HepG2 (cell line): ENCODE measurements around the gene SYT7. TPM values are rescaled to one million over a fixed set of nuclear protein-coding genes. Genes with fewer than 3 reads are reported as not detected.

Experiments
- HNRNPUL1 ChIP-seq: fragments of 200-400 bp; formaldehyde crosslinking; IDR thresholded peaks from 2 replicates; pipeline ENCODE4 v1.6.1; 2017; ENCODE audit warnings: low read depth, mild to moderate bottlenecking, low read length, moderate library complexity
- KDM2A ChIP-seq: sonication (generic); formaldehyde crosslinking; IDR thresholded peaks from 2 replicates; pipeline ENCODE4 v1.4.0; 2020; ENCODE audit warnings: low read depth, missing genetic modification reagents, borderline replicate concordance
- MXD4 ChIP-seq: IDR thresholded peaks from 2 replicates; pipeline ENCODE4 v1.6.1; 2016; ENCODE audit warnings: mild to moderate bottlenecking, missing biosample characterization, missing genetic modification reagents
- TAF15 ChIP-seq: fragments of 200-400 bp; formaldehyde crosslinking; IDR thresholded peaks from one replicate; pipeline ENCODE4 v1.6.1; 2018; ENCODE audit warnings: mild to moderate bottlenecking, low read depth, low read length; ENCODE audit not compliant: poor library complexity, severe bottlenecking
- TEAD3 ChIP-seq: optimal IDR thresholded peaks from 2 replicates; pipeline ENCODE3; 2016; ENCODE audit warnings: borderline replicate concordance
- ZBTB21 ChIP-seq: sonication (generic); formaldehyde crosslinking; IDR thresholded peaks from 2 replicates; pipeline ENCODE4 v1.4.0; 2020; ENCODE audit warnings: missing genetic modification reagents
- ZFP36L1 ChIP-seq: sonication (generic); formaldehyde crosslinking; IDR thresholded peaks from 2 replicates; pipeline ENCODE4 v1.8.0; 2022; ENCODE audit warnings: mild to moderate bottlenecking, missing genetic modification reagents, moderate library complexity
- ZFX ChIP-seq: sonication (generic); formaldehyde crosslinking; IDR thresholded peaks from 2 replicates; pipeline ENCODE4 v1.4.0; 2020; ENCODE audit warnings: mild to moderate bottlenecking, low read depth, missing genetic modification reagents, moderate library complexity
- ZNF20 ChIP-seq: sonication (generic); formaldehyde crosslinking; IDR thresholded peaks from 2 replicates; pipeline ENCODE4 v1.4.0; 2020; ENCODE audit warnings: mild to moderate bottlenecking, moderate library complexity, missing genetic modification reagents
- ZNF230 ChIP-seq: sonication (generic); formaldehyde crosslinking; IDR thresholded peaks from 2 replicates; pipeline ENCODE4 v1.4.0; 2020; ENCODE audit warnings: mild to moderate bottlenecking, missing genetic modification reagents
- ZNF33B ChIP-seq: sonication (generic); formaldehyde crosslinking; IDR thresholded peaks from 2 replicates; pipeline ENCODE4 v1.5.1; 2020; ENCODE audit warnings: mild to moderate bottlenecking, missing genetic modification reagents
- ZNF75D ChIP-seq: sonication (generic); formaldehyde crosslinking; IDR thresholded peaks from 2 replicates; pipeline ENCODE4 v1.8.1; 2023; ENCODE audit warnings: missing genetic modification reagents, mild to moderate bottlenecking, borderline replicate concordance
- ZNF839 ChIP-seq: sonication (generic); formaldehyde crosslinking; IDR thresholded peaks from 2 replicates; pipeline ENCODE4 v1.4.0; 2020; ENCODE audit warnings: missing genetic modification reagents, mild to moderate bottlenecking, borderline replicate concordance
- polyA plus RNA-seq, 8 experiments: library from polyadenylated mRNA; depleted of rRNA in 3 of 8; stranded (reverse) in 7 of 8; unstranded in 1 of 8; fragments of >200 nt; fragmentation: Illumina TruSeq in 4 of 8; extraction: Trizol in 4 of 8; gene quantifications; 2 replicates each; pipeline versions ENCODE4 v1.2.1 to v1.2.3, GENCODE V29; 2011 to 2016; ENCODE audit warnings: low read depth in 4 of 8, missing spikeins in 1 of 8, mixed read lengths in 1 of 8; ENCODE audit not compliant: insufficient read depth in 1 of 8
- total RNA-seq, 5 experiments: library from RNA; depleted of rRNA; stranded (reverse); fragments of >200 nt; fragmentation: Illumina TruSeq; extraction: Trizol; gene quantifications; 2 replicates each; pipeline ENCODE4 v1.2.3, GENCODE V29; 2016; ENCODE audit warnings: low read depth in 1 of 5
- TF ChIP-seq, protein P1 (sequence below): sonication (generic); formaldehyde crosslinking; IDR thresholded peaks from 2 replicates; pipeline ENCODE4 v1.9.0; 2022; ENCODE audit warnings: low read depth, missing genetic modification reagents
- TF ChIP-seq, protein P2 (sequence below): sonication (generic); formaldehyde crosslinking; IDR thresholded peaks from 2 replicates; pipeline ENCODE4 v1.4.0; 2020; ENCODE audit warnings: mild to moderate bottlenecking, missing genetic modification reagents
- TF ChIP-seq, protein P3 (sequence below): sonication (generic); formaldehyde crosslinking; IDR thresholded peaks from 2 replicates; pipeline ENCODE4 v1.4.0; 2020; ENCODE audit warnings: missing genetic modification reagents
- TF ChIP-seq, protein P4 (sequence below): sonication (generic); formaldehyde crosslinking; IDR thresholded peaks from 2 replicates; pipeline ENCODE4 v1.8.1; 2023; ENCODE audit warnings: missing genetic modification reagents, mild to moderate bottlenecking, borderline replicate concordance

The SYT7 gene
- total and polyA plus RNA-seq, 2 of the 13 experiments (the other 11 are each of a cell fraction or from before 2014, with no cell fraction given), result 1.4 to 4.4 TPM

DNA sequence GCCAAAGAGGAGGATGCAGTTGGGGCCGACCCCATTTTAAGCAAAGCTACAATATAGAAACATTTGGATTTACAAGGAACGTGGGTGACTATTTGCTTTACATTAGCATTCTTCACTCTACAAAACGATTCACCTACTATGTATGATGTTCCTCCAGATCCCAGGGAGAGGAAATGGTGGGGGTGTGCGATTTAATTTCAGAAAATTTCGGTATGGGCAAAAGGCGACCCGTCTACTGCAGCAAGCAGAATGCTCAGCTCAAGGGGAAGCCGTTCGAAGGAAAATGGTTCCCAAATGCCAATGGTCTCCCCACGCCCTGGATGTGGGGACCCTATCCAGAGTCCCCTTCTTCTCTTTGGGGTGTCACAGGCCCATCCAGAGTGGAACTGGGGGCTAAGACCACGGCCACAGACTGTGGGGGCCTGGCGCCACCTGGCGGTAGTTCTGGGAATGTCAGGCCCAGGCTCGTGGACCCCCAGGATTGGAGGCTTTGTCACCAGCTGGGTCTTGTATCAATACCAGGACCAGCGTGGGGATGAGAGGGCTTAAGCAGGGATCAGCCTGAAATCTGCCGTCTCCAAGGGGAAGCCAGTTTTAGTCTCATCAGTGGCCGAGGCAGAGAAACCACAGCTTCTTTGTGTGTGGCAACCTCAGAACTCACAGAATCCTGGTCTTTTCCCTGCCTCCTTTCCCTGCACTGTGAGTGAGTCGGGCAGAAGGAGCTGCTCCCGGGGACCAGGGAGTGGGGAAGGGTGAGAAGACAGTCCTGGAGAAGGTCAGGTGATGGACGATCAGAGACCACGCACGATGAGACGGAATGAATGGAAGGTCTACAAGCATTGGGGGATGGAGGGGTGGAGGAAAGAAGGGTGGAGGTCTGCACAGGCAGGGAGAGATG lies 64.0 kb downstream of the SYT7 start (continued):
- TF ChIP-seq, protein P1, sequence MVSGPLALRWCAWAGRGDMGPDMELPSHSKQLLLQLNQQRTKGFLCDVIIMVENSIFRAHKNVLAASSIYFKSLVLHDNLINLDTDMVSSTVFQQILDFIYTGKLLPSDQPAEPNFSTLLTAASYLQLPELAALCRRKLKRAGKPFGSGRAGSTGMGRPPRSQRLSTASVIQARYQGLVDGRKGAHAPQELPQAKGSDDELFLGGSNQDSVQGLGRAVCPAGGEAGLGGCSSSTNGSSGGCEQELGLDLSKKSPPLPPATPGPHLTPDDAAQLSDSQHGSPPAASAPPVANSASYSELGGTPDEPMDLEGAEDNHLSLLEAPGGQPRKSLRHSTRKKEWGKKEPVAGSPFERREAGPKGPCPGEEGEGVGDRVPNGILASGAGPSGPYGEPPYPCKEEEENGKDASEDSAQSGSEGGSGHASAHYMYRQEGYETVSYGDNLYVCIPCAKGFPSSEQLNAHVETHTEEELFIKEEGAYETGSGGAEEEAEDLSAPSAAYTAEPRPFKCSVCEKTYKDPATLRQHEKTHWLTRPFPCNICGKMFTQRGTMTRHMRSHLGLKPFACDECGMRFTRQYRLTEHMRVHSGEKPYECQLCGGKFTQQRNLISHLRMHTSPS (CRISPR knock-in tag), result no peak
- TF ChIP-seq, protein P2, sequence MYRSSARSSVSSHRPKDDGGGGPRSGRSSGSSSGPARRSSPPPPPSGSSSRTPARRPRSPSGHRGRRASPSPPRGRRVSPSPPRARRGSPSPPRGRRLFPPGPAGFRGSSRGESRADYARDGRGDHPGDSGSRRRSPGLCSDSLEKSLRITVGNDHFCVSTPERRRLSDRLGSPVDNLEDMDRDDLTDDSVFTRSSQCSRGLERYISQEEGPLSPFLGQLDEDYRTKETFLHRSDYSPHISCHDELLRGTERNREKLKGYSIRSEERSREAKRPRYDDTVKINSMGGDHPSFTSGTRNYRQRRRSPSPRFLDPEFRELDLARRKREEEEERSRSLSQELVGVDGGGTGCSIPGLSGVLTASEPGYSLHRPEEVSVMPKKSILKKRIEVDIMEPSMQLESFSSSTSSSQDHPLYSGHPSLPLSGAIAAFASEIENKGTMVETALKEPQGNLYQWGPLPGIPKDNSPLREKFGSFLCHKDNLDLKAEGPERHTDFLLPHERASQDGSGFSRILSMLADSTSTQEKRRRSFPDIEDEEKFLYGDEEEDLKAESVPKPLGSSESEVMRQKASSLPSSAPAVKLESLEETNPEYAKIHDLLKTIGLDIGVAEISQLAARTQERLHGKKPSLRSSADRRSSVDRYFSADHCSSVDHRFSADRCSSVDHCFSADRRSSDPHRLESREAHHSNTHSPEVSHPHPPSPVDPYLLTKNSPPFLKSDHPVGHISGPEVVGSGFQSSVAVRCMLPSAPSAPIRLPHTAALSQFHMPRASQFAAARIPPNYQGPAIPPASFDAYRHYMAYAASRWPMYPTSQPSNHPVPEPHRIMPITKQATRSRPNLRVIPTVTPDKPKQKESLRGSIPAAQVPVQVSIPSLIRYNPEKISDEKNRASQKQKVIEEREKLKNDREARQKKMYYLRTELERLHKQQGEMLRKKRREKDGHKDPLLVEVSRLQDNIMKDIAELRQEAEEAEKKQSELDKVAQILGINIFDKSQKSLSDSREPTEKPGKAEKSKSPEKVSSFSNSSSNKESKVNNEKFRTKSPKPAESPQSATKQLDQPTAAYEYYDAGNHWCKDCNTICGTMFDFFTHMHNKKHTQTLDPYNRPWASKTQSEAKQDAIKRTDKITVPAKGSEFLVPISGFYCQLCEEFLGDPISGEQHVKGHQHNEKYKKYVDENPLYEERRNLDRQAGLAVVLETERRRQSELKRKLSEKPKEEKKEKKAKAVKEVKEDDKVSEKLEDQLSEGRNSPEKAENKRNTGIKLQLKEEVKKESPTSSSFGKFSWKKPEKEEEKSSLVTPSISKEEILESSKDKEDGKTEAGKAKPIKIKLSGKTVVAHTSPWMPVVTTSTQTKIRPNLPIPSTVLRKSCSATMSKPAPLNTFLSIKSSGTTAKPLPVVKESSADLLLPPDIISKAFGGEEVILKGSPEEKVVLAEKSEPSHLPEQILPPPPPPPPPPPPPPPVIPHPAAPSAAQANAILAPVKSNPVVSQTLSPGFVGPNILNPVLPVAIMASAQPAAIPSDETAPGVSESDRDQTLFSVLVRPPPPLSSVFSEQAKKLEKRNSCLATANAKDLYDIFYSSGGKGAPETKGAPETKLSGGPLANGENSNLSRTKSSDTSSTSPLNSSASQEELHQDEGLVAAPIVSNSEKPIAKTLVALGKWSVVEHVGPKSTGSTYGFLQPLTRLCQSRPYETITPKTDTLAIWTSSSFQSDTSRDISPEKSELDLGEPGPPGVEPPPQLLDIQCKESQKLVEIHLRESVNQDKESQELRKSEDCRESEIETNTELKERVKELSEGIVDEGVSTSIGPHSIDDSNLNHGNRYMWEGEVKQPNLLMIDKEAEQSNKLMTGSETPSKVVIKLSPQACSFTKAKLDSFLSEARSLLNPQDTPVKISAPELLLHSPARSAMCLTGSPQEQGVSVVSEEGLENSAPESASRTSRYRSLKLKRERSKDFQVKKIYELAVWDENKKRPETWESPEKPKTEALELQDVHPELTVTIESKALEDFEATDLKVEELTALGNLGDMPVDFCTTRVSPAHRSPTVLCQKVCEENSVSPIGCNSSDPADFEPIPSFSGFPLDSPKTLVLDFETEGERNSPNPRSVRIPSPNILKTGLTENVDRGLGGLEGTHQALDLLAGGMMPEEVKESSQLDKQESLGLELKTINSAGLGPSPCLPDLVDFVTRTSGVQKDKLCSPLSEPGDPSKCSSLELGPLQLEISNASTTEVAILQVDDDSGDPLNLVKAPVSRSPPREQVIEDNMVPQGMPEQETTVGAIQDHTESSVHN (CRISPR knock-in tag), result 0 out of 2 replicates have a peak, but pooled peaks have one; percentile 39
- TF ChIP-seq ZNF230 (CRISPR knock-in tag) (no peak), ZNF75D (CRISPR knock-in tag) (no peak), HNRNPUL1 (no peak), ZNF20 (no peak), ZBTB21 (CRISPR knock-in tag) (no peak), ZFX (CRISPR knock-in tag) (no peak), MXD4 (no peak), TAF15 (no peak), ZNF839 (CRISPR knock-in tag) (0 out of 2 replicates have a peak, but pooled peaks have one; percentile 52), KDM2A (CRISPR knock-in tag) (peak; percentile 47; the same call in 1 of the 2 replicates), TEAD3 (CRISPR knock-in tag) (peak; percentile 58), ZNF33B (no peak), ZFP36L1 (CRISPR knock-in tag) (no peak)
- TF ChIP-seq, protein P3, sequence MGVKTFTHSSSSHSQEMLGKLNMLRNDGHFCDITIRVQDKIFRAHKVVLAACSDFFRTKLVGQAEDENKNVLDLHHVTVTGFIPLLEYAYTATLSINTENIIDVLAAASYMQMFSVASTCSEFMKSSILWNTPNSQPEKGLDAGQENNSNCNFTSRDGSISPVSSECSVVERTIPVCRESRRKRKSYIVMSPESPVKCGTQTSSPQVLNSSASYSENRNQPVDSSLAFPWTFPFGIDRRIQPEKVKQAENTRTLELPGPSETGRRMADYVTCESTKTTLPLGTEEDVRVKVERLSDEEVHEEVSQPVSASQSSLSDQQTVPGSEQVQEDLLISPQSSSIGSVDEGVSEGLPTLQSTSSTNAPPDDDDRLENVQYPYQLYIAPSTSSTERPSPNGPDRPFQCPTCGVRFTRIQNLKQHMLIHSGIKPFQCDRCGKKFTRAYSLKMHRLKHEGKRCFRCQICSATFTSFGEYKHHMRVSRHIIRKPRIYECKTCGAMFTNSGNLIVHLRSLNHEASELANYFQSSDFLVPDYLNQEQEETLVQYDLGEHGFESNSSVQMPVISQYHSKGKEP (CRISPR knock-in tag), result no peak
- TF ChIP-seq, protein P4, sequence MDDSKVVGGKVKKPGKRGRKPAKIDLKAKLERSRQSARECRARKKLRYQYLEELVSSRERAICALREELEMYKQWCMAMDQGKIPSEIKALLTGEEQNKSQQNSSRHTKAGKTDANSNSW (CRISPR knock-in tag), result no peak
